PFSK-1 (cell line): ENCODE measurements around the gene CIAO3.

Experiments
- FOXP2 ChIP-seq: optimal IDR thresholded peaks from 2 replicates; pipeline ENCODE3; 2011; ENCODE audit warnings: borderline replicate concordance, control low read depth, inconsistent platforms; ENCODE audit not compliant: insufficient read depth; ENCODE audit errors: extremely low read length, extremely low read depth
- POLR2AphosphoS5 ChIP-seq: IDR thresholded peaks from 2 replicates; pipeline ENCODE4 v1.6.1; 2012; ENCODE audit warnings: low read depth, mild to moderate bottlenecking, control low read depth, low read length, moderate library complexity
- SIN3A ChIP-seq: IDR thresholded peaks from 2 replicates; pipeline ENCODE4 v1.6.1; 2012; ENCODE audit warnings: mild to moderate bottlenecking, low read length, moderate library complexity, borderline replicate concordance; ENCODE audit not compliant: insufficient read depth
- TAF1 ChIP-seq: IDR thresholded peaks from 2 replicates; pipeline ENCODE4 v1.6.1; 2012; ENCODE audit warnings: low read length, control low read depth, borderline replicate concordance; ENCODE audit not compliant: insufficient read depth
- TF ChIP-seq, protein P1 (sequence below), 2 experiments: IDR thresholded peaks; 2 replicates each; pipeline versions ENCODE4 v1.6.1 to v1.8.0; 2011 to 2012; ENCODE audit warnings: low read depth in 2 of 2, low read length in 2 of 2, control low read depth in 1 of 2, inconsistent platforms in 1 of 2, mild to moderate bottlenecking in 1 of 2, moderate library complexity in 1 of 2; ENCODE audit not compliant: insufficient read depth in 1 of 2

- TF ChIP-seq POLR2AphosphoS5: no peak
- no peak for TF ChIP-seq TAF1
- TF ChIP-seq, protein P1, sequence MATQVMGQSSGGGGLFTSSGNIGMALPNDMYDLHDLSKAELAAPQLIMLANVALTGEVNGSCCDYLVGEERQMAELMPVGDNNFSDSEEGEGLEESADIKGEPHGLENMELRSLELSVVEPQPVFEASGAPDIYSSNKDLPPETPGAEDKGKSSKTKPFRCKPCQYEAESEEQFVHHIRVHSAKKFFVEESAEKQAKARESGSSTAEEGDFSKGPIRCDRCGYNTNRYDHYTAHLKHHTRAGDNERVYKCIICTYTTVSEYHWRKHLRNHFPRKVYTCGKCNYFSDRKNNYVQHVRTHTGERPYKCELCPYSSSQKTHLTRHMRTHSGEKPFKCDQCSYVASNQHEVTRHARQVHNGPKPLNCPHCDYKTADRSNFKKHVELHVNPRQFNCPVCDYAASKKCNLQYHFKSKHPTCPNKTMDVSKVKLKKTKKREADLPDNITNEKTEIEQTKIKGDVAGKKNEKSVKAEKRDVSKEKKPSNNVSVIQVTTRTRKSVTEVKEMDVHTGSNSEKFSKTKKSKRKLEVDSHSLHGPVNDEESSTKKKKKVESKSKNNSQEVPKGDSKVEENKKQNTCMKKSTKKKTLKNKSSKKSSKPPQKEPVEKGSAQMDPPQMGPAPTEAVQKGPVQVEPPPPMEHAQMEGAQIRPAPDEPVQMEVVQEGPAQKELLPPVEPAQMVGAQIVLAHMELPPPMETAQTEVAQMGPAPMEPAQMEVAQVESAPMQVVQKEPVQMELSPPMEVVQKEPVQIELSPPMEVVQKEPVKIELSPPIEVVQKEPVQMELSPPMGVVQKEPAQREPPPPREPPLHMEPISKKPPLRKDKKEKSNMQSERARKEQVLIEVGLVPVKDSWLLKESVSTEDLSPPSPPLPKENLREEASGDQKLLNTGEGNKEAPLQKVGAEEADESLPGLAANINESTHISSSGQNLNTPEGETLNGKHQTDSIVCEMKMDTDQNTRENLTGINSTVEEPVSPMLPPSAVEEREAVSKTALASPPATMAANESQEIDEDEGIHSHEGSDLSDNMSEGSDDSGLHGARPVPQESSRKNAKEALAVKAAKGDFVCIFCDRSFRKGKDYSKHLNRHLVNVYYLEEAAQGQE (IDR thresholded peaks at IDR 0.05; ENCODE audit: insufficient read depth in 1 of 2, low read depth in 2 of 2, low read length in 2 of 2): no peak
- TF ChIP-seq SIN3A: 0 out of 2 replicates have a peak, but pooled peaks have one; percentile 24
- no peak for TF ChIP-seq FOXP2
These were observed 59.6 kb downstream of the CIAO3 start for GRCh38 chr16:680967-681745.
